Memory B cell (primary cell): ENCODE data around the gene NEK6.

Source experiments
- ATAC-seq: fragments of 150-1000 bp; cut with Tn5 transposase; 2 replicates; pipeline ENCODE4 v1.10.0; 2021; ENCODE audit warnings: low read depth, mild to moderate bottlenecking, moderate library complexity
- DNase-seq, 2 donors: peaks; one replicate each; pipeline ENCODE4 v3.0.0; 2022; ENCODE audit warnings: low spot score in 2 of 2
- H3K27ac Mint-ChIP-seq: one replicate; pipeline ENCODE4 v1.8.0; 2022; ENCODE audit warnings: mild to moderate bottlenecking, moderate library complexity, mixed read lengths
- H3K27me3 Mint-ChIP-seq: one replicate; pipeline ENCODE4 v1.8.0; 2022; ENCODE audit warnings: mixed read lengths
- H3K36me3 Mint-ChIP-seq: one replicate; pipeline ENCODE4 v1.8.0; 2022; ENCODE audit warnings: mild to moderate bottlenecking, mixed read lengths
- H3K4me1 Mint-ChIP-seq: one replicate; pipeline ENCODE4 v1.8.0; 2022; ENCODE audit warnings: mixed read lengths
- H3K4me3 Mint-ChIP-seq: one replicate; pipeline ENCODE4 v1.8.0; 2022; ENCODE audit warnings: mild to moderate bottlenecking, moderate library complexity, mixed read lengths
- H3K9me3 Mint-ChIP-seq: one replicate; pipeline ENCODE4 v1.8.0; 2022; ENCODE audit warnings: mixed read lengths

The NEK6 gene

GRCh38 chr9:124284237-124284831, 26.6 kb downstream of the NEK6 start:
- no peak for ATAC-seq

GRCh38 chr9:124284940-124285441, 27.2 kb downstream of the NEK6 start:
- Mint-ChIP-seq H3K36me3 (peaks cover 6% of the 10 kb centered on the region), H3K4me1 (peaks cover 49% of the 10 kb centered on the region), H3K4me3 (peak overlapping the region; percentile 46), H3K27ac (peak overlapping the region; percentile 98), H3K27me3 (no peaks in the 10 kb centered on the region), H3K9me3 (no peaks in the 10 kb centered on the region)
- no peak for DNase-seq
- ATAC-seq, result no peak

More at GRCh38 chr9:124284237-124284831, 26.6 kb downstream of the NEK6 start:
- Mint-ChIP-seq H3K9me3 (no peaks in the 10 kb centered on the region), H3K36me3 (peaks cover 9% of the 10 kb centered on the region), H3K27me3 (no peaks in the 10 kb centered on the region), H3K27ac (peak overlapping the region; percentile 98), H3K4me3 (no peak overlapping the region), H3K4me1 (peaks cover 48% of the 10 kb centered on the region)
- no peak for DNase-seq

DNA sequence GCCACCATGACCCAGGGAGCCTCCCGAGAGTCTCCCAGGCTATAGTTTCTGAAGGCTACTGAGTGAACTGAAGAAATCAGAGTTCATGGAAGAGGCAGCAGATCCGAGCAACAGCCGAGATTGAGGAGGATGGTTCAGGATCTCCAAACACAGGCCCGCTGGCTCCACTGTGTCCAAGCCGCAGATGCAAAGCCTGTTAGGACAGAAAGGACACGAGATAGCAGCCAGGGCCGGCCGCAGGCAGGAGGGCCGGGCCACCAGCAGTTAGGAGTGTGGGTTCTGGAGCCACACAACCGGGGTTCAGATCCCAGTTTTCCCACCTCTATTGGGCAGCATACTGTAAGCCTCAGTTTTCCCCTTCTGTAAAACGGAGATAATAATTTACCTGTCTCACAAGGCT, 27.7 kb downstream of the NEK6 start:
- ATAC-seq (no peak), DNase-seq (no peak)
- Mint-ChIP-seq H3K36me3 (peaks cover 6% of the 10 kb centered on the region), H3K4me1 (peaks cover 49% of the 10 kb centered on the region), H3K27ac (peak overlapping the region; percentile 98), H3K4me3 (peak overlapping the region; percentile 46), H3K27me3 (no peaks in the 10 kb centered on the region), H3K9me3 (no peaks in the 10 kb centered on the region)

GRCh38 chr9:124285903-124286291, 28.1 kb downstream of the NEK6 start:
- peak overlapping the region; percentile 98 for H3K27ac Mint-ChIP-seq
- peak overlapping the region; percentile 86 for H3K4me3 Mint-ChIP-seq
- H3K9me3 Mint-ChIP-seq, result no peaks in the 10 kb centered on the region
- DNase-seq (peak in 1 of 2 donors; percentile 33), ATAC-seq (peak; percentile 33)
- H3K36me3 Mint-ChIP-seq, result peaks cover 6% of the 10 kb centered on the region
- H3K27me3 Mint-ChIP-seq, result no peaks in the 10 kb centered on the region
- H3K4me1 Mint-ChIP-seq, result peaks cover 49% of the 10 kb centered on the region

GRCh38 chr9:124286292-124286931, 28.7 kb downstream of the NEK6 start:
- Mint-ChIP-seq H3K9me3 (no peaks in the 10 kb centered on the region), H3K27ac (peak overlapping the region; percentile 98), H3K36me3 (peaks cover 5% of the 10 kb centered on the region), H3K4me3 (peak overlapping the region; percentile 86), H3K27me3 (no peaks in the 10 kb centered on the region), H3K4me1 (peaks cover 50% of the 10 kb centered on the region)
- ATAC-seq, result peak; percentile 50
- DNase-seq, result peak; percentile 40 to 52

DNA sequence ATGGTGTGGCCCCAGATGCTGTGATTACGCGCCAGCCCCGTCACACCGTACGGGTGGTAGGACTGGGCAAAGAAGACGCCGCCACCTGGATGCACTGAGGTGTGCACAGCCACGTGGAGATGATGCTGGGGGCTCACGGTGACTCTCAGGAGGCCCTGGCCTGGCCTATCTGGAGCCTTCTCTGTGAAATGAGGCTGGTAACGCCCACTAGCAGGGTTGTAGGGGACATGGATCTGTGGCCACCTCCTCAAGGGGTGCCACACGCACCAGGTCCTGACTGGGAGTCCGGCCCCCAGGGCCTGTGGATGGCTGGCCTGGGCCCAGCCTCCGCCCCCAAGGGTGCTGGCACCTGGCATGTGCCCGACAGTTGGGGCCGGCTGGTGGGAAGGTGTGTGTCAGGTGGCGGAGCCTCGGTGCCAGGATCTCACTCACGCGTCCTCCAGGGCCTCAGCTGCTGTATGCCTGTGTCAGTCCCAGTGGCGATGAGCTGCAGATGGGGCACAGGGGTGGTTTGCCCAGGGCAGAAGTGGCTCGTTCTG, 32.4 kb downstream of the NEK6 start:
- H3K27me3 Mint-ChIP-seq, result no peaks in the 10 kb centered on the region
- peaks cover 8% of the 10 kb centered on the region for H3K36me3 Mint-ChIP-seq
- DNase-seq, result peak; percentile 69 to 73

GRCh38 chr9:124290743-124291554, 33.2 kb downstream of the NEK6 start:
- ATAC-seq, result no peak
- peak overlapping the region; percentile 92 for H3K27ac Mint-ChIP-seq
- peaks cover 8% of the 10 kb centered on the region for H3K36me3 Mint-ChIP-seq
- no peak for DNase-seq
- H3K4me1 Mint-ChIP-seq, result peaks cover 57% of the 10 kb centered on the region
- peak overlapping the region; percentile 64 for H3K4me3 Mint-ChIP-seq
- H3K27me3 Mint-ChIP-seq, result no peaks in the 10 kb centered on the region
- no peaks in the 10 kb centered on the region for H3K9me3 Mint-ChIP-seq

More for the DNA sequence above, 32.4 kb downstream of the NEK6 start:
- Mint-ChIP-seq H3K27ac (peak overlapping the region; percentile 92), H3K9me3 (no peaks in the 10 kb centered on the region), H3K4me1 (peaks cover 52% of the 10 kb centered on the region), H3K4me3 (peak overlapping the region; percentile 27)
- ATAC-seq, result peak; percentile 70

DNA sequence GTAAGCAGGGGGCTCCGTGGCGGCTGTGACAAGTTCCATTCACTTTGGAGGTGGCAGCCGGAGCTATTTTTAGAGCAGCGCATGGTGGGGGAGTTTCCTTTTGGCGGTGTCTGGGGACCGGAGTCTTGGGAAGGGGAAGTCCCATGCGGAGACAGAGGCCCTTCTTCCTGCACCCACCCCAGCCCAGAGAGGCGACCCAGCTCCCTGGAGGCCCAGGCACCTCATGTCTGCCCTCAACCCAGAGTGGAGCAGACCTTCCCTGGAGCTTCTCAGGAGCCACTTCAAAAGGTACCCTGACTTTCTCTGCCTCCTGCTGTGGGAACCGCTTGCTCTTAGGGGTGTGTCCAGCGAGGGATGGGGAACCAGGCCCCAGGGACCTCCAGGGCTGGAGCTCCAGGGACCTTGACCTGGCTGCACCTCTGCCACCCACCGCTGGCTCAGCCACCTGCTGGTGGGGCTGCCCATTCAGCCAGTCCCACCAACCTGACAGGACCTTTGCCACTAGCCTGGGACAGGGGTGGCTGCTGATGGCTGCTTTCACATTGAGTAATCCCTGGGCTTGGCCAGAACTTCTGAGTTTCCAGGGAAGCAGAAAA, 34.1 kb downstream of the NEK6 start:
- Mint-ChIP-seq H3K4me1 (peaks cover 57% of the 10 kb centered on the region), H3K9me3 (no peaks in the 10 kb centered on the region), H3K36me3 (peaks cover 6% of the 10 kb centered on the region), H3K27ac (peak overlapping the region; percentile 92), H3K27me3 (no peaks in the 10 kb centered on the region), H3K4me3 (peak overlapping the region; percentile 47)
- peak; percentile 50 to 56 for DNase-seq
- peak; percentile 53 for ATAC-seq

DNA sequence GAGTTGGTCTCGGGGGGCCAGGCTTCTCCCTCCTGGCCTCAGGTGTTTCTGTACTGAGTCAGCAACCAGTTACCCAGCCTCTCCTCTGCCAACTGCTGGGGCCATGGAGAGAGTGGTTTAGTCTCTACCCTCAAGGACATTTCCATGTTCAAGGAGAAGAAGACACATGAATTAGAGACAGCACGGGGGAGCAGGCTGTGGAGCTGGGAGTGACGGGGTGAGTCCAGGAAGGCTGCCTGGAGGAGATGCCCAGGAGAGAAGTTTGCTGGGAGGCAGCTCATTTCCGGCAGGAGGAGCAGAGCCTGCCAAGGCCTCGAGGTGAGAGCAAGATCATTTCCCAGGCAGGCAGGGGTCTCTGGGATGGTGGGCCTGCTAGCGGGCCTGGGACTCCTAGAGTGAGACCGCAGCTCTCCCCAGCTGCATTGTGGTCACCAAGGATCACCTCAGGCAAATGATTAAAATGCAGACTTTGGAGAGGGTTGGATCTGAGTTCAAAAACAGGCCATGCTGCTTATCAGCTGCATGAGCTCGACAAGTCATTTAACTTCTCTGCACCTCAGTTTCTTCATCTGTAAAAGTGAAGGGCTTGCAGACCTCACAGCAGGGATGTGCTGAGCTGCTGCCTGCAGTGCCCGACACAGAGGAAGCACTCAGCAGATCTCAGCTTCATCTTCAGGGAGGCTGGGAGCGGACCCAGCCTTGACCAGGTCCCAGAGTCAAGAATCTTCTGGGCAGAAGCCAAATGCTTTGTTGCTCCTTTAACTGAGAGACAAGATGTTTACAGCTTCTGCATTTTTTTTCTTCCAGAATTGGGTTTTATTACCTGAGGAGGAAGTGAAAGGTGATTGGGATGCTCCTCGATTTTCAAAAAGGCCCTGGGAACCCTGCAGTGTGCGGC, 35.2 kb downstream of the NEK6 start:
- Mint-ChIP-seq H3K9me3 (no peaks in the 10 kb centered on the region), H3K27me3 (no peaks in the 10 kb centered on the region), H3K4me1 (peaks cover 52% of the 10 kb centered on the region), H3K4me3 (peak overlapping the region; percentile 49), H3K27ac (peak overlapping the region; percentile 92), H3K36me3 (peaks cover 6% of the 10 kb centered on the region)
- DNase-seq, result no peak
- ATAC-seq, result no peak

DNA sequence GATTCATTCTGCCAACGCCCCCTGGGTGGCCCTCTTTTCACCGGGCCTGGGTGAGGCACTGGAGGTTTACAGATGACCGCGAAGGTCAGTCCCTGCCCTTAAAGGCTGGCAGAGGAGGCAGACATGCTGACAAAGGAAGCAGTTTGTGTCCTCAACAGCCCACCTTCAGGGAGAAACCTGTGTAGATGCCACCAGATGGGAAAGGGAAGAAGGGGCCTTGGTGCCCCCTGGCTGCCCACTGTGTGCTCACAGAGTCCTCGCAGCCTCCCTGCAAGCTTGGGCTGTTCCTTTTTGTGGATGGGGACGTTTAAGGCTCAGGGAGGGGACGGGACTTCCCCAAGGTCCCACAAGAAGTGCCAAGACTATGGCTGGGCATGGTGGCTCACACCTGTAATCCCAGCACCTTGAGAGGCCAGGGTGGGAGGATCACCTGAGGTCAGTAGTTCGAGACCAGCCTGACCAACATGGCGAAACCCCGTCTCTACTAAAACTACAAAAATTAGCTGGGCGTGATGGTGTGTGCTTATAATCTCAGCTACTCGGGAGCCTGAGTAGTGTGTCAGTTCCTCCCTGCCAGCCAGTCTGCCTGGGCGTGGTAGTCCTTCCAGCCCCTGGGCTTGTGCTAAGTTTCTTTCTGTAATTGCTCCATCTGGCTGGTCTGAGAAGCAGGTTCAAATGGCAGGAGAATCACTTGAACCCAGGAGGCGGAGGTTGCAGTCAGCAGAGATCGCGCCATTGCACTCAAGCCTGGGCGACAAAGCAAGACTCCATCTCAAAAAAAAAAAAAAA, 36.2 kb downstream of the NEK6 start:
- H3K27ac Mint-ChIP-seq, result peak overlapping the region; percentile 92
- peak overlapping the region; percentile 29 for H3K4me3 Mint-ChIP-seq
- no peaks in the 10 kb centered on the region for H3K9me3 Mint-ChIP-seq
- DNase-seq (peak in 1 of 2 donors; percentile 39), ATAC-seq (no peak)
- H3K4me1 Mint-ChIP-seq, result peaks cover 57% of the 10 kb centered on the region
- H3K27me3 Mint-ChIP-seq, result no peaks in the 10 kb centered on the region
- peaks cover 6% of the 10 kb centered on the region for H3K36me3 Mint-ChIP-seq

GRCh38 chr9:124295159-124295794, 37.5 kb downstream of the NEK6 start:
- Mint-ChIP-seq H3K9me3 (no peaks in the 10 kb centered on the region), H3K4me1 (peaks cover 55% of the 10 kb centered on the region), H3K36me3 (peaks cover 6% of the 10 kb centered on the region), H3K27me3 (no peaks in the 10 kb centered on the region), H3K27ac (peak overlapping the region; percentile 86), H3K4me3 (no peak overlapping the region)
- ATAC-seq (no peak), DNase-seq (no peak)

DNA sequence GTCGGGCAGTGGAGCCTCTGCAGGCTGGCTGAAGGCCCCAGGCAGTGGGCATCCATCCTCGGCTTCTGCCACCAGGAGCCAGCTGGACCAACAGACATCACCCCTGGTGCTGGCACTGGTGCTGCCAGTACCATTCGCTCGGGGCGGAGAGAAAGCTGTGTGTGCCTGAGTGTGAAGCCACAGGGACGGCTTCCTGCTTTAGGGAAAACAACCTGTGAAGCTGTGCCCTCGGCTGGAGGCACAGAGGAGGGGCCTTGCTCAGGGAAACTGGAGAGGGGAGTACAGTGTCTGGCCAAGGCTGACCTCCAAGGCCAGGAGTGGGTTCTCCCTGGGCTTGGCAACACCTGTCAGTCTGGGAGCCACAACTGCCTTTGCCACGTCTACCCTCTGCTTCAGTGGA, 38.3 kb downstream of the NEK6 start:
- Mint-ChIP-seq H3K9me3 (no peaks in the 10 kb centered on the region), H3K4me1 (peaks cover 53% of the 10 kb centered on the region), H3K27me3 (no peaks in the 10 kb centered on the region), H3K4me3 (no peak overlapping the region), H3K36me3 (peaks cover 6% of the 10 kb centered on the region), H3K27ac (peak overlapping the region; percentile 68)
- no peak for ATAC-seq
- no peak for DNase-seq
